Neural progenitor cell (in vitro differentiated cells): ENCODE measurements around the gene WDFY2. TPM values are rescaled to one million over a fixed set of nuclear protein-coding genes. Genes with fewer than 3 reads are reported as not detected.

ENCODE experiments used
- DNase-seq: peaks from one replicate; pipeline ENCODE4 v3.0.0-alpha.2; 2016; ENCODE audit warnings: low spot score
- H2AFZ ChIP-seq: fragments of 200-600 bp; sonication (generic); replicated peaks from 2 replicates; pipeline ENCODE4 v1.6.1; 2016; ENCODE audit warnings: antibody characterized with exemption
- H3F3A ChIP-seq: fragments of 200-600 bp; sonication (generic); 2 replicates; pipeline ENCODE4 v1.6.1; 2016; ENCODE audit warnings: antibody characterized with exemption, low read depth
- H3K27ac ChIP-seq: fragments of 200-600 bp; sonication (generic); 2 replicates; pipeline ENCODE4 v1.5.1; 2016; ENCODE audit warnings: mild to moderate bottlenecking
- H3K27me3 ChIP-seq: fragments of 200-600 bp; sonication (generic); 2 replicates; pipeline ENCODE4 v1.6.1; 2016; ENCODE audit warnings: mild to moderate bottlenecking, moderate library complexity
- H3K36me3 ChIP-seq: fragments of 200-600 bp; sonication (generic); 2 replicates; pipeline ENCODE4 v1.5.1; 2016
- H3K4me1 ChIP-seq: fragments of 200-600 bp; sonication (generic); 2 replicates; pipeline ENCODE4 v1.6.1; 2016; ENCODE audit warnings: mixed run types
- H3K4me2 ChIP-seq: fragments of 200-600 bp; sonication (generic); 2 replicates; pipeline ENCODE4 v1.6.1; 2016
- H3K4me3 ChIP-seq: fragments of 200-600 bp; sonication (generic); 2 replicates; pipeline ENCODE4 v1.5.1; 2016
- H3K79me2 ChIP-seq: fragments of 200-600 bp; sonication (generic); 2 replicates; pipeline ENCODE4 v1.6.1; 2016; ENCODE audit warnings: low read depth
- H3K9ac ChIP-seq: fragments of 200-600 bp; sonication (generic); 2 replicates; pipeline ENCODE4 v1.6.1; 2016
- H3K9me3 ChIP-seq: fragments of 200-600 bp; sonication (generic); 2 replicates; pipeline ENCODE4 v1.5.1; 2016; ENCODE audit warnings: low read depth
- H4K20me1 ChIP-seq: fragments of 200-600 bp; sonication (generic); 2 replicates; pipeline ENCODE4 v1.6.1; 2016; ENCODE audit warnings: low read depth
- H3K27ac Mint-ChIP-seq: 3 replicates; pipeline ENCODE4 v1.8.0; 2021; ENCODE audit warnings: mixed read lengths
- H3K27me3 Mint-ChIP-seq: 2 replicates; pipeline ENCODE4 v1.8.0; 2022; ENCODE audit warnings: low read depth, mild to moderate bottlenecking, inconsistent platforms, moderate library complexity, mixed read lengths; ENCODE audit not compliant: insufficient read depth
- H3K36me3 Mint-ChIP-seq: 3 replicates; pipeline ENCODE4 v1.8.0; 2021; ENCODE audit warnings: mixed read lengths
- H3K4me1 Mint-ChIP-seq: 3 replicates; pipeline ENCODE4 v1.8.0; 2021; ENCODE audit warnings: mixed read lengths
- H3K4me3 Mint-ChIP-seq: 3 replicates; pipeline ENCODE4 v1.8.0; 2021; ENCODE audit warnings: mild to moderate bottlenecking, moderate library complexity, mixed read lengths
- H3K9me3 Mint-ChIP-seq: 3 replicates; pipeline ENCODE4 v1.8.0; 2020; ENCODE audit warnings: mixed read lengths
- EZH2 ChIP-seq: fragments of 200-600 bp; sonication (generic); IDR thresholded peaks from 2 replicates; pipeline ENCODE4 v1.6.1; 2017; ENCODE audit warnings: antibody characterized with exemption, mild to moderate bottlenecking, moderate library complexity
- EZH2phosphoT487 ChIP-seq: fragments of 200-600 bp; sonication (generic); IDR thresholded peaks from 2 replicates; pipeline ENCODE4 v1.6.1; 2017; ENCODE audit warnings: antibody characterized with exemption
- total RNA-seq: library from RNA; depleted of rRNA; stranded (reverse); fragments of >200 nt; gene quantifications from 2 replicates; pipeline ENCODE4 v1.2.3, GENCODE V29; 2015; ENCODE audit warnings: low replicate concordance
- TF ChIP-seq, protein P1 (sequence below): fragments of 200-600 bp; sonication (generic); IDR thresholded peaks from 2 replicates; pipeline ENCODE4 v1.5.1; 2017; ENCODE audit warnings: antibody characterized with exemption, mild to moderate bottlenecking

WDFY2 gene
- total RNA-seq, 1 donor from 2014 or later = 18.3 TPM

DNA sequence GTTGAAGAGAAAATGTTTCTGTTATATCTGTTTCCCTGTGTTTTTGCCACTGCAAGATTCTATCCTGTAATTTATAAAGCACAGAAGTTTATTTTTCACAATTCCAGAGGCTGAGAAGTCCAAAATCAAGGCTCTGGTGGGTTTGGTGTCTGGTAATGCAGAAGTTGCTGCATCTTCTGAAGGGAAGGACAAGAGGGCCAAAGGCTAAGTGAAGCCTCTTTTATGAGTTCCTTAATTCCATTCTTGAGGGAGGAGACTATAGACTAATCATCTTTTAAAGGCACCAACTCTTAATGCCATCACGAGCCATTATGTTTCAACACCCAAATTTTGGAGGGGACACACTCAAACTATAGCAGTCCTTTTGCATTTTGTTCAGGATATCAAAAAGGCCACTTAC lies 34.1 kb upstream of the WDFY2 start:
- no peaks in the 10 kb centered on the region for H3K4me1 ChIP-seq
- no peak overlapping the region for H3K9ac ChIP-seq
- no peaks in the 10 kb centered on the region for H3K27me3 ChIP-seq
- TF ChIP-seq EZH2 (no peak), EZH2phosphoT487 (no peak)
- TF ChIP-seq, protein P1, sequence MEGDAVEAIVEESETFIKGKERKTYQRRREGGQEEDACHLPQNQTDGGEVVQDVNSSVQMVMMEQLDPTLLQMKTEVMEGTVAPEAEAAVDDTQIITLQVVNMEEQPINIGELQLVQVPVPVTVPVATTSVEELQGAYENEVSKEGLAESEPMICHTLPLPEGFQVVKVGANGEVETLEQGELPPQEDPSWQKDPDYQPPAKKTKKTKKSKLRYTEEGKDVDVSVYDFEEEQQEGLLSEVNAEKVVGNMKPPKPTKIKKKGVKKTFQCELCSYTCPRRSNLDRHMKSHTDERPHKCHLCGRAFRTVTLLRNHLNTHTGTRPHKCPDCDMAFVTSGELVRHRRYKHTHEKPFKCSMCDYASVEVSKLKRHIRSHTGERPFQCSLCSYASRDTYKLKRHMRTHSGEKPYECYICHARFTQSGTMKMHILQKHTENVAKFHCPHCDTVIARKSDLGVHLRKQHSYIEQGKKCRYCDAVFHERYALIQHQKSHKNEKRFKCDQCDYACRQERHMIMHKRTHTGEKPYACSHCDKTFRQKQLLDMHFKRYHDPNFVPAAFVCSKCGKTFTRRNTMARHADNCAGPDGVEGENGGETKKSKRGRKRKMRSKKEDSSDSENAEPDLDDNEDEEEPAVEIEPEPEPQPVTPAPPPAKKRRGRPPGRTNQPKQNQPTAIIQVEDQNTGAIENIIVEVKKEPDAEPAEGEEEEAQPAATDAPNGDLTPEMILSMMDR = no peak
- H3K9me3 Mint-ChIP-seq = peaks cover 6% of the 10 kb centered on the region
- H3K4me3 Mint-ChIP-seq = no peak overlapping the region
- H3K36me3 Mint-ChIP-seq = no peaks in the 10 kb centered on the region
- no peaks in the 10 kb centered on the region for H4K20me1 ChIP-seq
- no peak overlapping the region for H3K4me2 ChIP-seq
- H3K9me3 ChIP-seq = no peaks in the 10 kb centered on the region
- H3K27ac Mint-ChIP-seq = no peak overlapping the region
- no peak overlapping the region for H3K27ac ChIP-seq
- H3K4me3 ChIP-seq = no peak overlapping the region
- no peaks in the 10 kb centered on the region for H3K79me2 ChIP-seq
- peaks cover 15% of the 10 kb centered on the region for H3K4me1 Mint-ChIP-seq
- no peaks in the 10 kb centered on the region for H3K36me3 ChIP-seq
- peaks cover 3% of the 10 kb centered on the region for H3K27me3 Mint-ChIP-seq
- H3F3A ChIP-seq = no peaks in the 10 kb centered on the region
- DNase-seq = no peak
- H2AFZ ChIP-seq = peak overlapping the region; percentile 2

DNA sequence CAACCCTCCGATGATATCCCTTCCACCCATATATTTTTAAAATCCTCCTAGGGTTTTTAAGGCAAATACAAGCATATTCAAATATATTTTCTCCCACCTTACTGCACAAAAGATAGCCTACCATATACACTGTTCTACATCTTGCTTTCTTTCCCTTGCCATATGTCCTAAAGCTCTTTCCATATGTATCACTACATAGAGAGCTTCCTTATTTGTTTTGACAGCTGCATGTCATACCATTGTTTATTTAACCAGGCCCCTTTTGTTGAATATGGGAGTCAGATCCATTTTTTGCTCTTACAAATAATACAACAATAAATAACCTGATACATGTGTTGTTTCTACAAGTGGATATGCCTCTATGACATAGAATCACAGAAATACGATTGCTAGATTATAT lies 32.8 kb upstream of the WDFY2 start:
- H3K27me3 ChIP-seq = no peaks in the 10 kb centered on the region
- no peaks in the 10 kb centered on the region for H4K20me1 ChIP-seq
- no peaks in the 10 kb centered on the region for H3K4me1 ChIP-seq
- peaks cover 16% of the 10 kb centered on the region for H3K4me1 Mint-ChIP-seq
- DNase-seq = no peak
- no peak overlapping the region for H2AFZ ChIP-seq
- H3K27ac ChIP-seq = no peak overlapping the region
- H3K36me3 ChIP-seq = no peaks in the 10 kb centered on the region
- no peaks in the 10 kb centered on the region for H3K27me3 Mint-ChIP-seq
- H3K9me3 Mint-ChIP-seq = peaks cover 2% of the 10 kb centered on the region
- no peak overlapping the region for H3K4me3 ChIP-seq
- no peak overlapping the region for H3K4me3 Mint-ChIP-seq
- H3K36me3 Mint-ChIP-seq = no peaks in the 10 kb centered on the region
- H3K27ac Mint-ChIP-seq = no peak overlapping the region
- no peak overlapping the region for H3K9ac ChIP-seq
- no peaks in the 10 kb centered on the region for H3K9me3 ChIP-seq
- no peak overlapping the region for H3K4me2 ChIP-seq
- no peaks in the 10 kb centered on the region for H3F3A ChIP-seq
- H3K79me2 ChIP-seq = no peaks in the 10 kb centered on the region
- TF ChIP-seq EZH2 (no peak), EZH2phosphoT487 (no peak)
- TF ChIP-seq, protein P1 = no peak

DNA sequence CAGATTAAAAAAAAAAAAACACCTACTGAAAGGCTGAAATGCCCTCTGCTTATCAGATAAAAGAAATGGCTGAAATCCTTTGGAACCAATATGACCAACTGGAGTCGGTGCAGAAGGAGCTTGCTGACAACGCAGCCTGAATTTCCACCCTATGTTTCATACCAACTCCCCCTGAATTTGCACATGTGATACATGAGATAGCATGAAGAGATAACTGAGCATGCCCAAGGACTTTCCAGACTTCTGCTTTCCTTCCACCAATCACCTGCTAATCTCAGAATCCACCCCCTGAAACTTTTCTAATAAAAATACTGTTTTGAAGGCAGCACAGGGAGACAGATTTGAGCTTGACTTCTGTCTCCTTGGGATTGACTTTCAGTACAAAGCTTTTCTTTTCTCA lies 32.2 kb upstream of the WDFY2 start:
- no peak overlapping the region for H3K9ac ChIP-seq
- Mint-ChIP-seq H3K27me3 (no peaks in the 10 kb centered on the region), H3K4me1 (peaks cover 18% of the 10 kb centered on the region), H3K36me3 (no peaks in the 10 kb centered on the region), H3K27ac (no peak overlapping the region), H3K4me3 (no peak overlapping the region), H3K9me3 (peaks cover 2% of the 10 kb centered on the region)
- no peaks in the 10 kb centered on the region for H3K79me2 ChIP-seq
- no peaks in the 10 kb centered on the region for H3K36me3 ChIP-seq
- H3K9me3 ChIP-seq = no peaks in the 10 kb centered on the region
- no peak overlapping the region for H3K4me2 ChIP-seq
- no peaks in the 10 kb centered on the region for H3K4me1 ChIP-seq
- DNase-seq = no peak
- H3K4me3 ChIP-seq = no peak overlapping the region
- no peaks in the 10 kb centered on the region for H3F3A ChIP-seq
- TF ChIP-seq, protein P1 = no peak
- TF ChIP-seq EZH2phosphoT487 (no peak), EZH2 (no peak)
- no peak overlapping the region for H2AFZ ChIP-seq
- H3K27ac ChIP-seq = no peak overlapping the region
- H3K27me3 ChIP-seq = no peaks in the 10 kb centered on the region
- H4K20me1 ChIP-seq = no peaks in the 10 kb centered on the region

DNA sequence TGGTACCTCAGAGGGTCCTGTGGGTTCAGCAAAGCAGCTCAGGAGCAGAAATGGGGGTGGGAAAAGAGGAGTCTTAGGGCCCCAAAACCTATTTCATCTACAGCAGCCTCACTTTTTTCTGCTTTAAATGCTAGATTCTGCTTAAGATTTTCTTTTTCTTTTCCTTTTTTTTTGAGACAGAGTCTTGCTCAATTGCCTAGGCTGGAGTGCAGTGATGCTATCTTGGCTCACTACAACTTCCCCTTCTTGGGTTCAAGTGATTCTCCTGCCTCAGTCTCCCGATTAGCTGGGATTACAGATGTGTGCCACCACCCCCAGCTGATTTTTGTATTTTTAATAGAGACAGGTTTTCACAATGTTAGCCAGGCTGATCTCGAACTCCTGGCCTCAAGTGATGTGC lies 30.7 kb upstream of the WDFY2 start:
- Histone ChIP-seq H3K4me3 (no peak overlapping the region), H3K27ac (no peak overlapping the region), H3F3A (no peaks in the 10 kb centered on the region), H3K9me3 (no peaks in the 10 kb centered on the region), H3K36me3 (no peaks in the 10 kb centered on the region), H2AFZ (no peak overlapping the region), H3K79me2 (no peaks in the 10 kb centered on the region), H3K4me2 (no peak overlapping the region), H4K20me1 (no peaks in the 10 kb centered on the region), H3K9ac (no peak overlapping the region), H3K4me1 (no peaks in the 10 kb centered on the region), H3K27me3 (no peaks in the 10 kb centered on the region)
- no peak for DNase-seq
- Mint-ChIP-seq H3K4me1 (peaks cover 16% of the 10 kb centered on the region), H3K9me3 (peaks cover 2% of the 10 kb centered on the region), H3K27ac (no peak overlapping the region), H3K27me3 (peaks cover 2% of the 10 kb centered on the region), H3K4me3 (no peak overlapping the region), H3K36me3 (no peaks in the 10 kb centered on the region)
- TF ChIP-seq EZH2 (no peak), EZH2phosphoT487 (no peak)
- TF ChIP-seq, protein P1 = no peak
